ENCODE measurements around the gene UBXN7. TPM values are rescaled to one million over a fixed set of nuclear protein-coding genes. Genes with fewer than 3 reads are reported as not detected.

UBXN7 gene
- total and polyA plus RNA-seq, 2 donors (not counting 3 experiments of a cell fraction or from before 2014, with no cell fraction given) = 9.9 to 57.0 TPM

GRCh38 chr3:196406811-196407470 lies 25.3 kb downstream of the UBXN7 start:
- H3K4me3 ChIP-seq (replicated peaks in 1 of 3; ENCODE audit: insufficient read depth in 1 of 3, low read depth in 1 of 3, low read length in 3 of 3) = no peak overlapping the region
- dilution Hi-C loops (cut with MboI; ENCODE audit: extremely low pct_ligation_motif_present, low sequenced_read_pairs) (no loop called here), intact Hi-C loops (cut with micrococcal nuclease) (no loop called here)
- H3K36me3 ChIP-seq (ENCODE audit: control insufficient read depth in 2 of 2, extremely low read depth in 1 of 2, insufficient read depth in 2 of 2, low read length in 2 of 2) = peaks cover 3 to 5% of the 10 kb centered on the region in 2 experiments
- no peak overlapping the region for H3K27ac ChIP-seq (ENCODE audit: insufficient read depth, low read depth, low read length)
- no peaks in the 10 kb centered on the region for H3K4me1 ChIP-seq (ENCODE audit: control insufficient read depth, extremely low read depth, insufficient read depth, low read length)
- no peak for TF ChIP-seq MYC (IDR thresholded peaks at IDR 0.05; ENCODE audit: low read depth, low read length)
- TF ChIP-seq POLR2A (IDR thresholded peaks at IDR 0.05; ENCODE audit: low read depth, low read length) = no peak
- no peak for TF ChIP-seq MAX (IDR thresholded peaks at IDR 0.05; ENCODE audit: insufficient read depth, insufficient read length)
- H3K79me2 ChIP-seq (ENCODE audit: control insufficient read depth, insufficient read depth, low read length) = peaks cover 21% of the 10 kb centered on the region
- H3K9ac ChIP-seq (replicated peaks; ENCODE audit: extremely low read depth, insufficient read depth, low read length) = no peak overlapping the region
- H2AFZ ChIP-seq (ENCODE audit: low read depth, low read length) = no peak overlapping the region
- CTCF ChIA-PET = no interaction called here
- H3K4me2 ChIP-seq (ENCODE audit: insufficient read depth, low read length) = no peak overlapping the region
- BruUV-seq (replicated peaks) = no TSS peak
- no peak for FAIRE-seq
- POLR2A ChIA-PET = interaction anchor here (0.7 kb wide), 1 partner anchor 26 kb away, joined by 8 read pairs; no protein-coding TSS in a partner anchor
- H4K20me1 ChIP-seq (replicated peaks; ENCODE audit: control insufficient read depth, extremely low read depth, insufficient read depth, low read length) = peaks cover 13% of the 10 kb centered on the region
- H3K27me3 ChIP-seq (ENCODE audit: control insufficient read depth in 2 of 2, insufficient read depth in 2 of 2, low read length in 2 of 2) = no peaks in the 10 kb centered on the region
- no peaks in the 10 kb centered on the region for H3K9me3 ChIP-seq (replicated peaks; ENCODE audit: control insufficient read depth, insufficient read depth, low read length)
- no peaks in the 10 kb centered on the region for H3K9me1 ChIP-seq (replicated peaks; ENCODE audit: control insufficient read depth, extremely low read depth, insufficient read depth, low read length)
- DNase-seq (ENCODE audit: low read depth, low spot score) = no peak

GRCh38 chr3:196400331-196400730 lies 31.9 kb downstream of the UBXN7 start:
- DNase-seq (ENCODE audit: low read depth, low spot score) (no peak), FAIRE-seq (no peak)
- Histone ChIP-seq H3K4me3 (replicated peaks in 1 of 3; ENCODE audit: insufficient read depth in 1 of 3, low read depth in 1 of 3, low read length in 3 of 3) (no peak overlapping the region), H3K36me3 (ENCODE audit: control insufficient read depth in 2 of 2, extremely low read depth in 1 of 2, insufficient read depth in 2 of 2, low read length in 2 of 2) (peaks cover 5 to 6% of the 10 kb centered on the region in 2 experiments), H3K27me3 (ENCODE audit: control insufficient read depth in 2 of 2, insufficient read depth in 2 of 2, low read length in 2 of 2) (no peaks in the 10 kb centered on the region), H3K79me2 (ENCODE audit: control insufficient read depth, insufficient read depth, low read length) (no peaks in the 10 kb centered on the region), H3K27ac (ENCODE audit: insufficient read depth, low read depth, low read length) (no peak overlapping the region), H3K4me2 (ENCODE audit: insufficient read depth, low read length) (no peak overlapping the region), H2AFZ (ENCODE audit: low read depth, low read length) (no peak overlapping the region), H3K9me1 (replicated peaks; ENCODE audit: control insufficient read depth, extremely low read depth, insufficient read depth, low read length) (no peaks in the 10 kb centered on the region), H4K20me1 (replicated peaks; ENCODE audit: control insufficient read depth, extremely low read depth, insufficient read depth, low read length) (no peaks in the 10 kb centered on the region), H3K4me1 (ENCODE audit: control insufficient read depth, extremely low read depth, insufficient read depth, low read length) (no peaks in the 10 kb centered on the region), H3K9ac (replicated peaks; ENCODE audit: extremely low read depth, insufficient read depth, low read length) (no peak overlapping the region), H3K9me3 (replicated peaks; ENCODE audit: control insufficient read depth, insufficient read depth, low read length) (no peaks in the 10 kb centered on the region)
- TF ChIP-seq POLR2AphosphoS5 (IDR thresholded peaks at IDR 0.05; ENCODE audit: insufficient read depth, low read depth, low read length) (no peak), JUN (IDR thresholded peaks at IDR 0.05; ENCODE audit: borderline replicate concordance, insufficient read depth, insufficient read length, low read depth) (no peak), FOS (IDR thresholded peaks at IDR 0.05; ENCODE audit: borderline replicate concordance, insufficient read depth, low read length) (no peak), MYC (IDR thresholded peaks at IDR 0.05; ENCODE audit: low read depth, low read length) (no peak), CTCF (IDR thresholded peaks at IDR 0.05; ENCODE audit: extremely low read depth in 1 of 2, insufficient read depth in 1 of 2, low read depth in 1 of 2, low read length in 2 of 2) (no peak), MAX (IDR thresholded peaks at IDR 0.05; ENCODE audit: insufficient read depth, insufficient read length) (no peak), GATA2 (IDR thresholded peaks at IDR 0.05; ENCODE audit: insufficient read depth, insufficient read length, low read depth, low read length) (no peak), EZH2 (IDR thresholded peaks at IDR 0.05; ENCODE audit: borderline replicate concordance, low read depth, low read length, severe bottlenecking) (no peak), POLR2A (IDR thresholded peaks at IDR 0.05; ENCODE audit: low read depth, low read length) (no peak)
- POLR2A ChIA-PET = no interaction called here
- CTCF ChIA-PET = interaction anchor here (1.3 kb wide), 1 partner anchor 147 kb away, joined by 3 read pairs; no protein-coding TSS in a partner anchor
- BruUV-seq (replicated peaks) = no TSS peak
- intact Hi-C loops (cut with micrococcal nuclease) (no loop called here), dilution Hi-C loops (cut with MboI; ENCODE audit: extremely low pct_ligation_motif_present, low sequenced_read_pairs) (no loop called here)

Measured in endothelial cell of umbilical vein (primary cell).